Fibroblast of the aortic adventitia (primary cell): Measurements from ENCODE around the gene CDH23. TPM values are rescaled to one million over a fixed set of nuclear protein-coding genes. Genes with fewer than 3 reads are reported as not detected.

Experiments used
- DNase-seq: peaks from one replicate; pipeline ENCODE4 v3.0.0-alpha.2; 2010; ENCODE audit warnings: low read depth
- H3K4me3 ChIP-seq: 2 replicates; pipeline ENCODE4 v1.5.1; 2011; ENCODE audit warnings: low read depth, mild to moderate bottlenecking, control low read depth, low read length, moderate library complexity
- CTCF ChIP-seq: IDR thresholded peaks from 2 replicates; pipeline ENCODE4 v1.5.1; 2011; ENCODE audit warnings: mild to moderate bottlenecking, low read length, control low read depth, inconsistent platforms; ENCODE audit not compliant: insufficient read depth
- total RNA-seq: library from RNA; depleted of rRNA; stranded (reverse); fragments of >200 nt; gene quantifications from 2 replicates; pipeline ENCODE4 v1.2.3, GENCODE V29; 2012; ENCODE audit warnings: low replicate concordance

Gene CDH23
- total RNA-seq, 1 donor: 0.27 TPM

- no peak overlapping the region for H3K4me3 ChIP-seq
- no peak for DNase-seq
- no peak for TF ChIP-seq CTCF
Measured at GRCh38 chr10:71580926-71581325, 184.2 kb downstream of the CDH23 start.

- no peak overlapping the region for H3K4me3 ChIP-seq
- TF ChIP-seq CTCF: no peak
- no peak for DNase-seq
Measured at GRCh38 chr10:71581376-71581775, 184.7 kb downstream of the CDH23 start.

GRCh38 chr10:71582019-71582418, 185.3 kb downstream of the CDH23 start:
- DNase-seq: peak; percentile 57
- no peak for TF ChIP-seq CTCF
- H3K4me3 ChIP-seq: no peak overlapping the region

- DNase-seq: no peak
- no peak for TF ChIP-seq CTCF
- no peak overlapping the region for H3K4me3 ChIP-seq
Measured at GRCh38 chr10:71582506-71583475, 186.1 kb downstream of the CDH23 start.

- TF ChIP-seq CTCF: no peak
Measured at GRCh38 chr10:71584461-71584860, 187.7 kb downstream of the CDH23 start.

GRCh38 chr10:71584902-71585563, 188.3 kb downstream of the CDH23 start:
- no peak overlapping the region for H3K4me3 ChIP-seq
- TF ChIP-seq CTCF: no peak
- no peak for DNase-seq

More at GRCh38 chr10:71584461-71584860, 187.7 kb downstream of the CDH23 start:
- DNase-seq: no peak
- no peak overlapping the region for H3K4me3 ChIP-seq
